Dermis lymphatic vessel endothelial cell (primary cell): ENCODE measurements around the gene ZFYVE19. TPM values are rescaled to one million over a fixed set of nuclear protein-coding genes. Genes with fewer than 3 reads are reported as not detected.

Experiments used
- total RNA-seq: library from RNA; depleted of rRNA; stranded (reverse); fragments of >200 nt; gene quantifications from 2 replicates; pipeline ENCODE4 v1.2.1, GENCODE V29; 2014

The ZFYVE19 gene
- total RNA-seq, result 17.1 and 18.1 TPM in 2 replicates

GRCh38 chr15:40807028-40807887 is at the start of gene ZFYVE19, which contains the start of gene DNAJC17:
ZFYVE19 (plus strand) TSS chr15:40807089; CDS start chr15:40807590, 501 bp downstream.
DNAJC17 (minus strand) TSS chr15:40807473; CDS start chr15:40807446, 27 bp downstream.

GRCh38 chr15:40763801-40764628 is 42.9 kb upstream of the ZFYVE19 start, which contains the start of gene GCHFR:
GCHFR (plus strand) TSS chr15:40764068; CDS start chr15:40764181, 113 bp downstream.

GRCh38 chr15:40769274-40770146 is 37.4 kb upstream of the ZFYVE19 start, which contains the start of gene C15orf62:
C15orf62 (plus strand) TSS chr15:40769980; CDS start chr15:40770496, 516 bp downstream.

GRCh38 chr15:40828447-40829036 is 21.7 kb downstream of the ZFYVE19 start, which contains the start of gene PPP1R14D:
PPP1R14D (minus strand) TSS chr15:40828708; CDS start chr15:40828641, 67 bp downstream.

GRCh38 chr15:40843885-40844695 is 37.2 kb downstream of the ZFYVE19 start, which contains the start of gene SPINT1:
SPINT1 (plus strand) TSS chr15:40844048; CDS start chr15:40844555, 507 bp downstream.

Other genes with a start within 250 kb of the ZFYVE19 start
- 18.5 and 26.5 TPM in 2 replicates for gene CCDC32, start 242.0 kb upstream of the ZFYVE19 start, total RNA-seq
- gene RPUSD2, start 237.8 kb upstream of the ZFYVE19 start, total RNA-seq, result 8.8 and 9.9 TPM in 2 replicates
- gene KNL1, start 212.8 kb upstream of the ZFYVE19 start, total RNA-seq, result 3.7 and 4.5 TPM in 2 replicates
- gene RAD51, start 111.9 kb upstream of the ZFYVE19 start, total RNA-seq, result 2.7 and 2.8 TPM in 2 replicates
- gene RMDN3, start 51.8 kb upstream of the ZFYVE19 start, total RNA-seq, result 16.6 and 23.5 TPM in 2 replicates
- 4.3 and 11.7 TPM in 2 replicates for gene GCHFR, start 43.0 kb upstream of the ZFYVE19 start, total RNA-seq
- gene C15orf62, start 37.1 kb upstream of the ZFYVE19 start, total RNA-seq, result under 0.01 and 0.11 TPM in 2 replicates
- gene DNAJC17, start 384 bp downstream of the ZFYVE19 start, total RNA-seq, result 21.2 and 26.0 TPM in 2 replicates
- not detected in 2 replicates for gene PPP1R14D, start 21.6 kb downstream of the ZFYVE19 start, total RNA-seq
- 0.33 and 0.34 TPM in 2 replicates for gene SPINT1, start 37.0 kb downstream of the ZFYVE19 start, total RNA-seq
- under 0.01 TPM in 1 of 2 replicates, not detected in the other for gene RHOV, start 67.1 kb downstream of the ZFYVE19 start, total RNA-seq
- gene VPS18, start 87.4 kb downstream of the ZFYVE19 start, total RNA-seq, result 33.2 and 41.1 TPM in 2 replicates
- 84.2 and 99.3 TPM in 2 replicates for gene DLL4, start 122.3 kb downstream of the ZFYVE19 start, total RNA-seq
- 0.76 and 1.3 TPM in 2 replicates for gene CHAC1, start 146.4 kb downstream of the ZFYVE19 start, total RNA-seq